ENCODE measurements around the gene COX11.

Gene COX11

DNA sequence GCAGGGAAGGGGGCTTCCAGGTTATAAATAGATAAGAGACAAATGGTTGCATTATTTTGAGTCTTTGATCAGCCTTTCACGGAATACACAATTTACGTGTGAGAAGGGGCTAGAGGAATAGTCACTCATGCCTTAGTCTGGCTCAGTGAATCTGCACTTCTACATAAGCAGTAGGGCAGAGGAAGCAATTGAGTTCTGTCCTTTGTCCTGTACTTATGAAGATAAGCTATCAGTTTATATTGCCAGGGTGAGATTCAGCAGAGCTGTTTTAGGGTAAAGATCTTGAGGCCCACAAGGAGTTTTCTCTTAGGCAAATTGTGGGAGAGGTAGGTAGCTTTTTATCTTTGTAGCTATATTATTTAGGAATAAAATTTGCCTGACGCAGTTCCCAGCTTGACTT is 34.5 kb downstream of the COX11 start:
- TF ChIP-seq, protein P1, sequence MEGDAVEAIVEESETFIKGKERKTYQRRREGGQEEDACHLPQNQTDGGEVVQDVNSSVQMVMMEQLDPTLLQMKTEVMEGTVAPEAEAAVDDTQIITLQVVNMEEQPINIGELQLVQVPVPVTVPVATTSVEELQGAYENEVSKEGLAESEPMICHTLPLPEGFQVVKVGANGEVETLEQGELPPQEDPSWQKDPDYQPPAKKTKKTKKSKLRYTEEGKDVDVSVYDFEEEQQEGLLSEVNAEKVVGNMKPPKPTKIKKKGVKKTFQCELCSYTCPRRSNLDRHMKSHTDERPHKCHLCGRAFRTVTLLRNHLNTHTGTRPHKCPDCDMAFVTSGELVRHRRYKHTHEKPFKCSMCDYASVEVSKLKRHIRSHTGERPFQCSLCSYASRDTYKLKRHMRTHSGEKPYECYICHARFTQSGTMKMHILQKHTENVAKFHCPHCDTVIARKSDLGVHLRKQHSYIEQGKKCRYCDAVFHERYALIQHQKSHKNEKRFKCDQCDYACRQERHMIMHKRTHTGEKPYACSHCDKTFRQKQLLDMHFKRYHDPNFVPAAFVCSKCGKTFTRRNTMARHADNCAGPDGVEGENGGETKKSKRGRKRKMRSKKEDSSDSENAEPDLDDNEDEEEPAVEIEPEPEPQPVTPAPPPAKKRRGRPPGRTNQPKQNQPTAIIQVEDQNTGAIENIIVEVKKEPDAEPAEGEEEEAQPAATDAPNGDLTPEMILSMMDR (IDR thresholded peaks at IDR 0.05; ENCODE audit: low read depth, low read length, missing control alignments) = no peak
- no peak overlapping the region for H3K27ac ChIP-seq
- no peak for DNase-seq
- in situ Hi-C loops (cut with HindIII; ENCODE audit: low pct_ligation_motif_present, low sequenced_read_pairs) = no loop called here
- H3K36me3 ChIP-seq (replicated peaks) = peaks cover 5% of the 10 kb centered on the region
- no peaks in the 10 kb centered on the region for H3K27me3 ChIP-seq (replicated peaks)
- H3K4me3 ChIP-seq (ENCODE audit: low read depth, low read length) = no peak overlapping the region

DNA sequence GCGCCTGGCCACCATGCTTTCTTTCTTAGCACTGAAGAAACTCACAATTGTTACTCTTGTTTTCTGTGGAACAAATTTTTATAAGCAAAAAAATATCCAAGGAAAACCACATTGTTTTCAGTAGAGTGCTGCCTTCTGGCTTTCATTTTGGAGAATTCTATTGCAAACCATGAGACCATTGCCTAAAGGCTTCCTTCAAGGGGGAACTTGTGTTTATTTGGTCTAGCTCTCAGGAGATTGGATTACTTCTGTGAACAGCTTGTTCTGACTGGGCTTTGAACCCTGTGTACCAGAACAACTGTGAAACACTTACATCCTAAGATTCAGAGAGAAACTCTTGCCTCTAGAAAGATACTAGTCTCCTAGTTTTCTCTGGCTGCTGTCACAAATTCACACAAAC is 35.7 kb downstream of the COX11 start:
- H3K36me3 ChIP-seq (replicated peaks) = peaks cover 4% of the 10 kb centered on the region
- in situ Hi-C loops (cut with HindIII; ENCODE audit: low pct_ligation_motif_present, low sequenced_read_pairs) = no loop called here

DNA sequence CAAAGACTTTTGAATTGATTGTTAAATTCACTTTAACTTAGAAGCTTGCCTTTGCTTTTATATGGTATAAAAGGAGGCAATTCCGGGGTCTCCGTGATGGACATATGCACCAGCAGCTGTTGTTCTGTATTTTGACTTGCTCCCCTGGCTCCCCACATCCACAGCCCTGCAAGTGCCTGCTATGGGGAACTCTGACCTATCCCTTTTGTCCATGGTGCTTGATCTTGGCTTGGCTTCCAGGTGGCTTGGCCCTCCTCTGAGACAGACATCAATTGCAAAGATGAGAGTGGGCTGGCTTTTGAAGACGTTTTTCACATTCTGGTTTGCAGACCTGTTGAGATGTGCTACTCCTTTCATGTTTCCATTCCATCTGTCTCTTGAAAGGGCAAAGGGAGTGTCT is 40.9 kb downstream of the COX11 start:
- DNase-seq = no peak
- in situ Hi-C loops (cut with HindIII; ENCODE audit: low pct_ligation_motif_present, low sequenced_read_pairs) = no loop called here
- H3K27ac ChIP-seq = no peak overlapping the region
- H3K4me3 ChIP-seq (ENCODE audit: low read depth, low read length) = no peak overlapping the region
- H3K27me3 ChIP-seq (replicated peaks) = no peaks in the 10 kb centered on the region
- peaks cover 4% of the 10 kb centered on the region for H3K36me3 ChIP-seq (replicated peaks)
- TF ChIP-seq, protein P1 (IDR thresholded peaks at IDR 0.05; ENCODE audit: low read depth, low read length, missing control alignments) = no peak

More for the DNA sequence above, 35.7 kb downstream of the COX11 start:
- Histone ChIP-seq H3K4me3 (ENCODE audit: low read depth, low read length) (no peak overlapping the region), H3K27me3 (replicated peaks) (no peaks in the 10 kb centered on the region), H3K27ac (no peak overlapping the region)
- TF ChIP-seq, protein P1 (IDR thresholded peaks at IDR 0.05; ENCODE audit: low read depth, low read length, missing control alignments) = no peak
- no peak for DNase-seq

DNA sequence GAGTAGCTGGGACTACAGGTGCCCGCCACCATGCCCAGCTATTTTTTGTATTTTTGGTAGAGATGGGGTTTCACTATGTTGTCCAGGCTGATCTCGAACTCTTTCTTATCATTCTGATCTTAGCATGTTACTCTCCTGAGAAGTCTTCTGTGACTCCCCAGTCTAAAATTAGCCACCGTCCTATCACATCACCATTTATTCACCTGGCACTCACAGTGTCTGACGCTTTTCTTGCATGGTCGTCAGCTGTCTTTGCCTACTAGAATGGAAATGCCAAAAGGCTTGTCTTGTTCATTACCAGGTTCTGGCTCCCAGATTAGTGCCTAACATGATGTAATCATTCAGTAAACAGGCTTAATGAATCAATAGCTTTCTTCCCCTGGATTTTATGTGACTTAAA is 44.0 kb downstream of the COX11 start:
- no peak overlapping the region for H3K27ac ChIP-seq
- TF ChIP-seq, protein P1 (IDR thresholded peaks at IDR 0.05; ENCODE audit: low read depth, low read length, missing control alignments) = no peak
- H3K36me3 ChIP-seq (replicated peaks) = no peaks in the 10 kb centered on the region
- in situ Hi-C loops (cut with HindIII; ENCODE audit: low pct_ligation_motif_present, low sequenced_read_pairs) = no loop called here
- no peak overlapping the region for H3K4me3 ChIP-seq (ENCODE audit: low read depth, low read length)
- H3K27me3 ChIP-seq (replicated peaks) = no peaks in the 10 kb centered on the region
- no peak for DNase-seq

DNA sequence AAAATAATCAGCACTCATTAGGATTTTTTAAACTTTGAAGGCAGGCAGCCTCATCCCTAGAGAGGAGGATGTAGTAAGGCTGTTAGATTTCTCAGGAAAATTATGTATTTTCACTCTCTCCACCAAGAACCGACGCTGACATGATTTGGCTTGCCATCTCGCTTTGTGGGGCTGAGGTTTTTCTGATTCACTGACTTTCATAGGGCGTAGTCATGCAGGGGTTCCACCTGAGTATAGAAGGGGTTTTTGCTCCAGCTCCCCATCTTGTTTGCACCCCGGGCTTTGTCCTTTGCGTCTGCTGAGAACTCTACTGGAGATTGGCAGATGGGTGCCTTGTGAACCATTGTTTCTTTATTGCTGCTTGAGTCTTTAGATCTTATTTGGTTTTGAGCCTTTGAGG is 47.6 kb downstream of the COX11 start:
- TF ChIP-seq, protein P1 (IDR thresholded peaks at IDR 0.05; ENCODE audit: low read depth, low read length, missing control alignments) = no peak
- Histone ChIP-seq H3K27ac (no peak overlapping the region), H3K27me3 (replicated peaks) (no peaks in the 10 kb centered on the region), H3K36me3 (replicated peaks) (peaks cover 19% of the 10 kb centered on the region), H3K4me3 (ENCODE audit: low read depth, low read length) (no peak overlapping the region)
- in situ Hi-C loops (cut with HindIII; ENCODE audit: low pct_ligation_motif_present, low sequenced_read_pairs) = no loop called here
- no peak for DNase-seq

DNA sequence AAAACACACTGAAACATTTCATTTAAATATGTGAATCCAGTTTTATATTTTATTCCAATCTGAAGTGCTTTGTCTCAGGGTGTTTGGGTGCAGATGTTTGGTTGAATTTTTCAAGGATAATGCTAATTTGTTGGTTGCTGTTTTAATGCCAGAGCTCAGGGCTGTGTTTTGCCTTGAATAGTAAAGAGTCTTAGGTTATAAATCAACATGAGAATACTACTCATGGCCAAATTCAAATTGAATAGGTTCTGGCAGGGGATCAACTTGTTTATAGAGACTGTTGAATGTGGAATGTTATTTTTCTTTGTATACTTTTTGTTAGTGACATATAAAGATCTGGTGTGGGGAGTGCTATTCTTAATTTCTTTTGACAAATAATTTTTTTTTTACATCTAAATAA is 49.0 kb downstream of the COX11 start:
- no peak overlapping the region for H3K27ac ChIP-seq
- DNase-seq = no peak
- TF ChIP-seq, protein P1 (IDR thresholded peaks at IDR 0.05; ENCODE audit: low read depth, low read length, missing control alignments) = no peak
- no peaks in the 10 kb centered on the region for H3K27me3 ChIP-seq (replicated peaks)
- in situ Hi-C loops (cut with HindIII; ENCODE audit: low pct_ligation_motif_present, low sequenced_read_pairs) = no loop called here
- no peak overlapping the region for H3K4me3 ChIP-seq (ENCODE audit: low read depth, low read length)
- peaks cover 28% of the 10 kb centered on the region for H3K36me3 ChIP-seq (replicated peaks)
